Vagina (tissue), 2 donors: ENCODE data around the gene SIVA1.

Experiments
- POLR2A ChIP-seq, 2 donors: fragments of 450-650 bp; IDR thresholded peaks; one replicate each; pipeline ENCODE4 v1.6.1; 2017; ENCODE audit warnings: antibody characterized with exemption in 2 of 2, mild to moderate bottlenecking in 2 of 2, moderate library complexity in 2 of 2
- TF ChIP-seq, protein P1 (sequence below), 3 experiments: fragments of 450-650 bp in 2 of 3; fragments of 200-600 bp in 1 of 3; sonication (generic) in 1 of 3; IDR thresholded peaks; one replicate each; pipeline ENCODE4 v1.5.1; 2017 to 2019; ENCODE audit warnings: antibody characterized with exemption in 3 of 3, mild to moderate bottlenecking in 2 of 3, moderate library complexity in 2 of 3

- TF ChIP-seq, protein P1, sequence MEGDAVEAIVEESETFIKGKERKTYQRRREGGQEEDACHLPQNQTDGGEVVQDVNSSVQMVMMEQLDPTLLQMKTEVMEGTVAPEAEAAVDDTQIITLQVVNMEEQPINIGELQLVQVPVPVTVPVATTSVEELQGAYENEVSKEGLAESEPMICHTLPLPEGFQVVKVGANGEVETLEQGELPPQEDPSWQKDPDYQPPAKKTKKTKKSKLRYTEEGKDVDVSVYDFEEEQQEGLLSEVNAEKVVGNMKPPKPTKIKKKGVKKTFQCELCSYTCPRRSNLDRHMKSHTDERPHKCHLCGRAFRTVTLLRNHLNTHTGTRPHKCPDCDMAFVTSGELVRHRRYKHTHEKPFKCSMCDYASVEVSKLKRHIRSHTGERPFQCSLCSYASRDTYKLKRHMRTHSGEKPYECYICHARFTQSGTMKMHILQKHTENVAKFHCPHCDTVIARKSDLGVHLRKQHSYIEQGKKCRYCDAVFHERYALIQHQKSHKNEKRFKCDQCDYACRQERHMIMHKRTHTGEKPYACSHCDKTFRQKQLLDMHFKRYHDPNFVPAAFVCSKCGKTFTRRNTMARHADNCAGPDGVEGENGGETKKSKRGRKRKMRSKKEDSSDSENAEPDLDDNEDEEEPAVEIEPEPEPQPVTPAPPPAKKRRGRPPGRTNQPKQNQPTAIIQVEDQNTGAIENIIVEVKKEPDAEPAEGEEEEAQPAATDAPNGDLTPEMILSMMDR (IDR thresholded peaks at IDR 0.05) = no peak
- TF ChIP-seq POLR2A (IDR thresholded peaks at IDR 0.05) = no peak
Measured at GRCh38 chr14:104703269-104703668, 49.7 kb upstream of the SIVA1 start.
